ENCODE measurements around the gene CHRNA1. TPM values are rescaled to one million over a fixed set of nuclear protein-coding genes. Genes with fewer than 3 reads are reported as not detected.

Gene CHRNA1
- polyA plus RNA-seq, 1 of the 3 experiments (the other 2 are of a cell fraction), result 0.02 TPM

DNA sequence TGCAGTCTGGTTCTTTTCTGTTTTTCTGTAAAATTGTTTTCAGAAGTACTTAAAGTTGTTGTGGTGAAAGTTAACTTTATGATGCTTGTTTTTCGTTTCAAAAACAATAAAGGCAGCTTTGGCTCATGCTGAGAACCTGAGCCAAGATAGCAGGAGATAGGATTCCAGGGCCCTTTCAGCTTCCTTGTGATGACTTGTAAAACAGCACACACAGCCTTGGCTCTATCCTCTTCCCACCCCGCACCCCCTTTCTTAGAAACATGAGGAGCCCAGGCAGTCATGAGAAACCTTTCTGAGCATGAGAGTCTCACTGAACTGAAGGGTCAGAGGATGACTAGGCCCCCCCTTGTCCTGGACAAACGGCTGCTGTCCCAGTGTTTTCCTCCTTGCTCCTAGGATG lies 12.4 kb upstream of the CHRNA1 start (continued):
- TF ChIP-seq SIN3A (IDR thresholded peaks at IDR 0.05; ENCODE audit: borderline replicate concordance, low read depth, low read length), result no peak
- TF ChIP-seq, protein P1, sequence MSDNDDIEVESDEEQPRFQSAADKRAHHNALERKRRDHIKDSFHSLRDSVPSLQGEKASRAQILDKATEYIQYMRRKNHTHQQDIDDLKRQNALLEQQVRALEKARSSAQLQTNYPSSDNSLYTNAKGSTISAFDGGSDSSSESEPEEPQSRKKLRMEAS (IDR thresholded peaks at IDR 0.05; ENCODE audit: low read depth), result no peak
- no peak for TF ChIP-seq POLR2AphosphoS5 (IDR thresholded peaks at IDR 0.05; ENCODE audit: low read depth, low read length)
- no peak for TF ChIP-seq EZH2phosphoT487 (IDR thresholded peaks at IDR 0.05; ENCODE audit: borderline replicate concordance, low read depth)

DNA sequence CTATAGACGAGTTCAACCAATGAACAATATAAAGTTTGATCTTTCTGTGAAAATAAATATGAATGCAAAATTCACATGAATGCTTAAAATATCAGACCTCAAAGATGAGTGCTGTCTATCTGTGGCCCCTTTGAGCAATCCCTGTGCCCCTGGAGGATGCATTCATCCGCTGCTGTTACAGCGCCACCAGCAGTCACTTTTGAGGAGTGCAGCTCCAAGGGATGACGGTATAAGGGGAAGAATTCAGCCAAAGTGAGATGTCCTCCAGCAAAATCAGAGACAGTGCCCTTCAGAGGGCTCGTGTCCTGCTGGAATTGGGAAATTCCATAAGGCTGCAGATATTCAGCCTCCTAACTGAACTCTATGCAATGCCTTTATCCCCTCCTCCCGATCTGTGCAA lies 12.0 kb upstream of the CHRNA1 start:
- CTCF ChIA-PET, result interaction anchor here (1.0 to 13.9 kb wide), 2 partner anchors 79 to 213 kb away, joined by 5 to 316 read pairs; no protein-coding TSS in a partner anchor
- Histone ChIP-seq H3K9me2 (no peaks in the 10 kb centered on the region), H3K9me3 (no peaks in the 10 kb centered on the region), H3K79me2 (ENCODE audit: insufficient read depth) (no peaks in the 10 kb centered on the region), H3K36me3 (replicated peaks in 1 of 2; ENCODE audit: control insufficient read depth in 1 of 2, insufficient read depth in 2 of 2, low read length in 1 of 2) (no peaks in the 10 kb centered on the region), H4K20me1 (ENCODE audit: insufficient read depth) (no peaks in the 10 kb centered on the region), H3K4me3 (ENCODE audit: low read depth in 2 of 2, low read length in 1 of 2) (no peak overlapping the region), H3F3A (replicated peaks; ENCODE audit: insufficient read depth) (no peaks in the 10 kb centered on the region), H2AFZ (ENCODE audit: low read depth) (no peak overlapping the region), H3K9ac (no peak overlapping the region), H3K4me2 (no peak overlapping the region), H3K27me3 (ENCODE audit: insufficient read depth) (no peaks in the 10 kb centered on the region), H3K27ac (ENCODE audit: low read depth in 2 of 2, low read length in 1 of 2) (peak overlapping the region in 1 of 2 experiments; percentile 75; a peak in 1 of 4 replicates), H3K4me1 (ENCODE audit: control insufficient read depth in 1 of 2, insufficient read depth in 2 of 2, low read depth in 1 of 2, low read length in 1 of 2) (peaks cover 26 to 48% of the 10 kb centered on the region in 2 experiments)
- TF ChIP-seq, protein P2, sequence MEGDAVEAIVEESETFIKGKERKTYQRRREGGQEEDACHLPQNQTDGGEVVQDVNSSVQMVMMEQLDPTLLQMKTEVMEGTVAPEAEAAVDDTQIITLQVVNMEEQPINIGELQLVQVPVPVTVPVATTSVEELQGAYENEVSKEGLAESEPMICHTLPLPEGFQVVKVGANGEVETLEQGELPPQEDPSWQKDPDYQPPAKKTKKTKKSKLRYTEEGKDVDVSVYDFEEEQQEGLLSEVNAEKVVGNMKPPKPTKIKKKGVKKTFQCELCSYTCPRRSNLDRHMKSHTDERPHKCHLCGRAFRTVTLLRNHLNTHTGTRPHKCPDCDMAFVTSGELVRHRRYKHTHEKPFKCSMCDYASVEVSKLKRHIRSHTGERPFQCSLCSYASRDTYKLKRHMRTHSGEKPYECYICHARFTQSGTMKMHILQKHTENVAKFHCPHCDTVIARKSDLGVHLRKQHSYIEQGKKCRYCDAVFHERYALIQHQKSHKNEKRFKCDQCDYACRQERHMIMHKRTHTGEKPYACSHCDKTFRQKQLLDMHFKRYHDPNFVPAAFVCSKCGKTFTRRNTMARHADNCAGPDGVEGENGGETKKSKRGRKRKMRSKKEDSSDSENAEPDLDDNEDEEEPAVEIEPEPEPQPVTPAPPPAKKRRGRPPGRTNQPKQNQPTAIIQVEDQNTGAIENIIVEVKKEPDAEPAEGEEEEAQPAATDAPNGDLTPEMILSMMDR (IDR thresholded peaks at IDR 0.05), result peak; percentile 55
- TF ChIP-seq, protein P3, sequence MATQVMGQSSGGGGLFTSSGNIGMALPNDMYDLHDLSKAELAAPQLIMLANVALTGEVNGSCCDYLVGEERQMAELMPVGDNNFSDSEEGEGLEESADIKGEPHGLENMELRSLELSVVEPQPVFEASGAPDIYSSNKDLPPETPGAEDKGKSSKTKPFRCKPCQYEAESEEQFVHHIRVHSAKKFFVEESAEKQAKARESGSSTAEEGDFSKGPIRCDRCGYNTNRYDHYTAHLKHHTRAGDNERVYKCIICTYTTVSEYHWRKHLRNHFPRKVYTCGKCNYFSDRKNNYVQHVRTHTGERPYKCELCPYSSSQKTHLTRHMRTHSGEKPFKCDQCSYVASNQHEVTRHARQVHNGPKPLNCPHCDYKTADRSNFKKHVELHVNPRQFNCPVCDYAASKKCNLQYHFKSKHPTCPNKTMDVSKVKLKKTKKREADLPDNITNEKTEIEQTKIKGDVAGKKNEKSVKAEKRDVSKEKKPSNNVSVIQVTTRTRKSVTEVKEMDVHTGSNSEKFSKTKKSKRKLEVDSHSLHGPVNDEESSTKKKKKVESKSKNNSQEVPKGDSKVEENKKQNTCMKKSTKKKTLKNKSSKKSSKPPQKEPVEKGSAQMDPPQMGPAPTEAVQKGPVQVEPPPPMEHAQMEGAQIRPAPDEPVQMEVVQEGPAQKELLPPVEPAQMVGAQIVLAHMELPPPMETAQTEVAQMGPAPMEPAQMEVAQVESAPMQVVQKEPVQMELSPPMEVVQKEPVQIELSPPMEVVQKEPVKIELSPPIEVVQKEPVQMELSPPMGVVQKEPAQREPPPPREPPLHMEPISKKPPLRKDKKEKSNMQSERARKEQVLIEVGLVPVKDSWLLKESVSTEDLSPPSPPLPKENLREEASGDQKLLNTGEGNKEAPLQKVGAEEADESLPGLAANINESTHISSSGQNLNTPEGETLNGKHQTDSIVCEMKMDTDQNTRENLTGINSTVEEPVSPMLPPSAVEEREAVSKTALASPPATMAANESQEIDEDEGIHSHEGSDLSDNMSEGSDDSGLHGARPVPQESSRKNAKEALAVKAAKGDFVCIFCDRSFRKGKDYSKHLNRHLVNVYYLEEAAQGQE (IDR thresholded peaks at IDR 0.05; ENCODE audit: low read depth, low read length), result no peak
- TF ChIP-seq TAF1 (IDR thresholded peaks at IDR 0.05; ENCODE audit: borderline replicate concordance, low read depth, low read length), result no peak
- POLR2A ChIA-PET, result no interaction called here
- DNase-seq, result no peak
- WGBS (ENCODE audit: low lambda C conversion rate), result 91% methylated on average over 6 of the region's 6 CpGs

DNA sequence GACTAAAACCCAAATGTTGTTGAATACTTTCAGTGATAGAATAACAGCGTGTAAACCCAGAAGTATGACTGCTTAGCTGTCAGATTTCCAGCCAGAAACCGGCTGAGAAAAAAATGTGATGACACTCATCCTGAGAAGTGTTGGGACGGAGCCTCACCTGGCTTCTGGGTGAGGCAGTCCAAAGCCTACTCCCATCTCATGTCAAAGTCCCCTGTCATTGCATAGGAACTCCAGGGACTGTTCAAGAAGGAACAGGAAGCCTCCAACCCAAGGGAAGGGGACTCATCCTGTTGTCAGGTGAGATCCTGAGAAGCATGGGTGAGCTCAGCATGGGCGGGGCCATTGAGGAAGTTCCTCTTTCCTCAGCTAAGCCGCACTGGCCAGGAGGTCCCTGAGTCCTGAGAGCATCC lies 11.3 kb upstream of the CHRNA1 start:
- Histone ChIP-seq H3F3A (replicated peaks; ENCODE audit: insufficient read depth) (no peaks in the 10 kb centered on the region), H3K4me2 (no peak overlapping the region), H3K36me3 (replicated peaks in 1 of 2; ENCODE audit: control insufficient read depth in 1 of 2, insufficient read depth in 2 of 2, low read length in 1 of 2) (no peaks in the 10 kb centered on the region), H3K27ac (ENCODE audit: low read depth in 2 of 2, low read length in 1 of 2) (no peak overlapping the region), H3K4me3 (ENCODE audit: low read depth in 2 of 2, low read length in 1 of 2) (no peak overlapping the region), H3K9ac (no peak overlapping the region), H4K20me1 (ENCODE audit: insufficient read depth) (no peaks in the 10 kb centered on the region), H2AFZ (ENCODE audit: low read depth) (no peak overlapping the region), H3K9me3 (no peaks in the 10 kb centered on the region), H3K4me1 (ENCODE audit: control insufficient read depth in 1 of 2, insufficient read depth in 2 of 2, low read depth in 1 of 2, low read length in 1 of 2) (peaks cover 26 to 51% of the 10 kb centered on the region in 2 experiments), H3K79me2 (ENCODE audit: insufficient read depth) (no peaks in the 10 kb centered on the region), H3K9me2 (no peaks in the 10 kb centered on the region), H3K27me3 (ENCODE audit: insufficient read depth) (no peaks in the 10 kb centered on the region)
- ChIA-PET POLR2A (interaction anchor here (0.6 kb wide), 1 partner anchor 68 kb away, joined by 5 read pairs; no protein-coding TSS in a partner anchor), CTCF (interaction anchor here (1.0 to 13.9 kb wide), 2 partner anchors 78 to 213 kb away, joined by 5 to 316 read pairs; no protein-coding TSS in a partner anchor)
- TF ChIP-seq SIN3A (IDR thresholded peaks at IDR 0.05; ENCODE audit: borderline replicate concordance, low read depth, low read length) (no peak), RXRA (IDR thresholded peaks at IDR 0.05; ENCODE audit: borderline replicate concordance, low read depth) (no peak)
- DNase-seq, result no peak
- WGBS (ENCODE audit: low lambda C conversion rate), result 92% methylated on average over 4 of the region's 5 CpGs
